GM19099 (cell line): ENCODE data around the gene PIK3R3.

ENCODE experiments used
- POLR2A ChIP-seq: IDR thresholded peaks from 3 replicates; pipeline ENCODE4 v1.6.1; 2011; ENCODE audit warnings: low read depth; ENCODE audit not compliant: insufficient read length; ENCODE audit errors: extremely low read depth

Gene PIK3R3

DNA sequence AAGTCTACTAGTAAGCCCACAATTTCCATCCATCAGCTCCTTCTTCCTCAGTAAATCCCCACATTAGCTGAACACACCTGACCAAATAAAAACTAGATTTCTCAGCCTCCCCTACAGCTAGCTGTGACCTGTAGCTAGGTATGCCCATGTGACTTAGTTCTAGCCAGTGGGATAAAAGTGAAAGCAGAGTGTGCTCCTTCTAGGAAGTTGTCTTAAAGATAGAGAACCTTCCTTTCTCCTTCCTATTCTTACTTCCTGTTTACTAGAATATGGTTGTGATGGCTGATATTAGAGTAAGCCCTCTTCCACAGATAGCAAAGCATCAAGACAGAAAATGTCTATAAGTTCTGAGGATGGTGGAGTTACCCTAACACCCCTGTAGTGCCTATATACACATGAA is 67.0 kb downstream of the PIK3R3 start:
- no peak for TF ChIP-seq POLR2A

DNA sequence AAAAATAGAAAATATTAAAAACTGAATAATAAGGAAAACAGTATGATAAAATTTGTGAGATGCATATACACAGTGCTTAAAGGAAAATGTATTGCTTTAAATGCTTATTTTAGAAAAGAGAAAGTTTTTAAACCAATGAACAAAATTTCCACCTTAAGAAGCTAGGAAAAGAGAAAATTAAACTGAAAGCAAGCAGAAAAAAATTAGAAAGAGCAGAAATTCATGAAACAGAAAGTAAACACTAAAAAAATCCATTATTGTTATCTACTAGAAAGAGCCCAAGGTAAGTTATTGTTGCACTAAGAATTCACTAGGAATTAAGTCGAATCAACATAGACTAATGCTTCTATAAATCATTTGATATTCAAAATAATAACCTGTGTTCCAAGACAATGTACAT is 67.7 kb downstream of the PIK3R3 start:
- TF ChIP-seq POLR2A: no peak

DNA sequence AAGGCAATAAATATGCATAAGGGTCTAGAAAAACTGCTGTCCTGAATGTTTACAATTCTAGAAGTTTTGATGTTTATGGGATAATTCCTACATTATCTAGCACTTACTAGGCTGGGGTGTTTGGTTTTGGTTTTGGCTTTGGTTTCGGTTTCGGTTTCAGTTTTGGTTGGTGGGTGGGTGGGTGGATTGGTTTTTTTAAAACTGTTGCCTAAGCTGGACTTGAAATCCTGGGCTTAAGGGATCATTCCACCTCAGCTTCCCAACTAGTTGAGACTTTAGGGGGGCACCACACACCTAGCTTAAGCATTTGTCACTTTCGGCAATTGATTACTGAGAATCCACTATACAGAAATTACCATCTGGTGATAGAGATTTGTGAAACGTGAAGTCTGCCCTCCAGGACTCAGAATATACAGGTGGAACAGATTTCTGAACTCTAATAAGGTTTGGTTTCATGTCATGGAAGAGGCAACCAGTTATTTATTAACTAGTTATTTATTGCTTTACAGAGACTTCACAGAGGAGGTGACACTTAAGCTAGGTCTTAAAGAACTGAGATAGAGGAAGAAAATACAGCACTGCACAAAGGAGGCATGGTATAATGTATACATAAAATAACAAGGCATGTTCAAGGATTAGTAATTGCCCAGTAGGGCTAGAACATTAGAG is 69.6 kb downstream of the PIK3R3 start:
- no peak for TF ChIP-seq POLR2A

DNA sequence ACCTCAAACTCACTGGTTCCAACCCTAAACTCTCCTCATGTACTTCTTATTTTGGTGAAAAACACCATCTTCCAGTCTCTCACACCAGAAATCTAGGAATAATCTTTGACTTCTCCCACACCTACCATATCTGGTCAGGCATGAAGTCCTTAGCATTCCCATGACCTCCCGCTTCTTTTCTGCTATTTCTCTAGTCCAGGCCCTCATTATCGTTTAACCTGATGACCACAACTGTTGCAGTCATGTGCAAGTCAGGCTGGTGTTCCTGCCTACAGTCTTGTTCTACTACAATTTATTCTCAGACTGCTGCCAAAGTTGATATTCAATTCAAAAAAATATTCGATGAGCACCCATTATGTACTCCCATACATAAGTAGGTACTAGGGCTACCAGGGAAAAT is 71.3 kb downstream of the PIK3R3 start:
- TF ChIP-seq POLR2A: no peak

DNA sequence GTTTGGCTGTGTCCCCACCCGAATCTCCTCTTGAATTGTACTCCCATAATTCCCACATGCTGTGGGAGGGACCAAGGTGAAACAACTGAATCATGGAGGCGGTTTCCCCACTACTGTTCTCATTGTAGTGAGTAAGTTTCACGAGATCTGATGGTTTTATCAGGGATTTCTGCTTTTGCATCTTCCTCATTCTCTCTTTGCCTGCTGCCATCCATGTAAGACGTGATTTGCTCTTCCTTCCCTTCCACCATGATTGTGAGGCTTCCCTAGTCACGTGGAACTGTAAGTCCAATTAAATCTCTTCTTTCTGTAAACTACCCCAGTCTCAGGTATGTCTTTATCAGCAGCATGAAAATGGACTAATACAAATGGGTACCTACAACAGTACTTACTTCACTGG is 73.5 kb downstream of the PIK3R3 start:
- no peak for TF ChIP-seq POLR2A

DNA sequence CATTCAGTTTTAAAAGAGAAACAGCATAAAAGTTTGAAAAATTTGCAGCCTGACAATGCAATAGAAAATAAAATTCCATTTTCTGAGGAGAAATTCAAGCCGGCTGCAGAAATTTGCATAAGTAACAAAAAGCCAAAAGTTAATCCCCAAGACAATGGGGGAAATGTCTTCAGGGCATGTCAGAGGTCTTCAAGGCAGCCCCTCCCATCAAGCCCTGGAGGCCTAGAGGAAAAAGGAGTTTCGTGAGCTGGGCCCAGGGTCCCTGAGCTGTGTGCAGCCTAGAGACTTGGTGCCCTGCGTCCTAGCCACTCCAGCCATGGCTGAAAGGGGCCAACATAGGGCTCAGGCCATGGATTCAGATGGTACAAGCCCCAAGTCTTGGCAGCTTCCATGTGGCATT is 74.6 kb downstream of the PIK3R3 start:
- TF ChIP-seq POLR2A: no peak

DNA sequence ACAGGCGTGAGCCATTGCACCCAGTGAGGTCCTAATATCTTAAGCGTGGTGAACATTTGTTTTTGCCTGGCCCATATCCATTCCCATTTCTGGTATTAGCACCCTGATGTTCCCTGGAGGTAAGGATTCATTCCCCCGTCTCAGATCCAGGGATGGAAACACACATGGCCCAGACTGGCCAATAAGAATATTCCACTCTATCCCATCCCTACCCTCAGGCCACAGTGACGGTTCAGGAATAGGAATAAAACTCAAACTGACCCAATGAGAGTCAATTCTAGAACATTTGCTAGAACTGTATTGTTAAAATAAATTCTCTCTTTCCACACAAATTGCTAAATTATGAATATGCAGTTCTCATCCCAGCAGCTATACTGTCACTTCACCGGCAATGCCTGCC is 76.1 kb downstream of the PIK3R3 start:
- no peak for TF ChIP-seq POLR2A

DNA sequence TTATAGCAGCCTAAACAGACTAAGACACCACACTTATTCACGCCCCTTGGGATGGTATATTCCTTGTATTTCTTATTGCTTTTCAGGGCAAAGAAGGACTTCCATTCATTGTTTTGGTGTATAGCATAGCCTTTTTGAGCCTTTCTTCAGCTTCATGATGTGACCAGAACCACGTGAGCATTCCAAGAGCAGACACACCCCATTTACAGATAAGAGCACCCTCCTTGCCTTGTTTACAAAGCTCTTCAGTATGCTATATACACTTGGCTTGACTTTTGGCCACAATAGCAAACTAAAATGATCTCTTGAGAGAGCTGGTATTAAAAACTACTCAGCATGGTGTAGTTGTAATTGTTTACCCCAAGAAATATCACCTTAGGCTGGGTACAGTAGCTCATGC is 78.7 kb downstream of the PIK3R3 start:
- TF ChIP-seq POLR2A: no peak

DNA sequence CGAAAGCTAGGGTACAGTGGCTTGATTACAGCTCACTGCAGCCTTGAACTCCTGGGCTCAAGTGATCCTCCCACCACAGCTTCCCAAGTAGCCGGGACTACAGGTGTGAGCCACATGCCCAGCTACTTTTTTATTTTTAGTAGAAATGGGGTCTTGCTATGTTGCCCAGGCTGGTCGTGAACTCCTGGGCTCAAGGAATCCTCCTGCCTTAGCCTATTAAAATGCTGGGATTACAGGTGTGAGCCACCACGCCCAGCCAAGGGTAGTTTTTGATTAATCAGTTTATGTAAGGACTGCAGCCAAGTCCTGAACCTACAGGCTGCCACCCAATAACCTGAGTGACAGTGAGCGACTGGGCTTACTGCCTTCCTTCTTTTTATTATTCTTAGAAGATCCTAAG is 88.3 kb downstream of the PIK3R3 start:
- TF ChIP-seq POLR2A: no peak

DNA sequence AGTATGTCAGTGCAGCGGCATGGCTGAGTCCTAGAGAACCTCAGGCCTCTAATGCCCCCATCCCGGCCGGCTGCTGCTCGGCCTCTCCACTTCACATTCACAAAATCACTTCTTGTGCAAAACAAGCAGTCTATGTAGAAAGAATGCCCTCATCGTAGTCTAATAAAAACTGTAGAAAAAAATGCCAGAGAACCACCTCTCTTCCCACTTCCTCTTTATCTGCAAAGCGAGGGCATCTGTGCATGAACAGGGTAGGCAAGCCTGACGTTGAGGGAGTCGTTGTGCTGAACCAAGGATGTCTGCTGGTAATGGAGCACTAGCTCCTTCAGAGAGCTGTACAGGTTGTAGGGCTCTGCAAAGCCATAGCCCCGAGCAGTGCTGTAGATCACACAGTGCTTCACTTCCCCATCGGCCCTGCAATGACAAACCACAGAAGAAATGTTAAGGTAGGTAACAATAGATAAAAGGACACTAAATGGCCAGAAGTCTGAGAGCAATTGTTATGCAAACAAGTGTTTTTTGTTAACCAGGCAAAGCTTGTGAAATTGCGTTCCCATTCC is 88.9 kb downstream of the PIK3R3 start:
- TF ChIP-seq POLR2A: no peak

DNA sequence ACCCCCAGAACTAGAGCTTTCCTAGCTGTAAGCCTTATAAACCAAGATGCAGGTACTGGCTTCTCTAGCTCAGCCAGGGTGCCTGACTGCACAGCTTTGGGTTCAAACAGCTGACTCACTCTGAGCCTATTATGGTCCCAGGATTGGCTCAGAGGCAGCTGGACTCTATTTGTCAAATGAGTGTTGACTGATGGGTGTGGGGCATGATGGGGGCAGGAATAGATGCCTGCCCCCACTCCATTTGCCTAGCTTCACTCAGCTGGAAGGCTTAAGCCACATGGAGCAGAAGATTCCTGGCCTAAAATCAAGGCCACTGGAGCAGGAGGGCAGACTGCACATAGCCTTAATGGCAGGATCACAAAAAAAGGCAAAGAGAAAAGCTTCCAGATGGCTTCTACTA is 90.5 kb downstream of the PIK3R3 start:
- no peak for TF ChIP-seq POLR2A

DNA sequence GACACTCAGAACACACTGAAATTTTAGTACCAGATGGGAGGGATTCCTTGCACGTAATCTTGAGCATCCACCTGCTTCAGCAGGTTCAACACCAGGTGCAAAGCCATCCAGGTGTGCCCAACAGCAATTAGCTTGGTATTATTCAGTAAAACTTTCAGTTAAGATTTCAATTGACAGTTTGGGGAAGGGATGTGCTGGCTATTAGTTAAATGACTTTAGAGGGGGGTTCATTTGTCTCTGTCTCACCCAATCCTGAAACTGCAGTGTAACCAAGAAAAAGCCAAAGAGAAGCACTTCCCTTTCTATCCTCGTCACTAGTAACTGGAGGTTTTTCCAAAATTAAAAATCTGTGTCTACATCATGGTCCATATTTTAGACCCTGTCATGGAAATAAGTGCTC is 90.9 kb downstream of the PIK3R3 start:
- TF ChIP-seq POLR2A: no peak

DNA sequence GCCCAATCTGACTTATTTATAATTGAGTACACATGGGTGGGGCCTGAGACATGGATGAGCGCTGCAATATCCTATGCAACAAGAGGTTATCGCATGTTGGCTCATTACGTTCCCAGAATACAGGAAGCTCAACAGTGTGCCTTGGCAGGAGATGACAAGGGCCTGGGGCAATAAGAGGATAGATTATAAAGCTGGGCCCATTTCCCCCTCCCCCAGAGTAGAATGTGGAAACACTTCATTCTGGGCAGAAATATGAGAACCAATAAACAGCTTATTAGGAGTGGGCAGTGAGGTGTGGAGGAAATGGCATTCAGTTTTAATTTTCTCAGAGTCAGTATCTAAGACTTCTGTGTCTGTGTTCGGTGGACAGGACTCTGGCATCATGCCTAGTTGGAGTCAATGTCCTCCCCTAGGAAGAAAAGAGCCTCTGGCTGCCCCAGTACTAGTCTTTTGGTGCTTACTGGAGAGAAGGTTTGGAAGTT is 92.8 kb downstream of the PIK3R3 start:
- TF ChIP-seq POLR2A: no peak

DNA sequence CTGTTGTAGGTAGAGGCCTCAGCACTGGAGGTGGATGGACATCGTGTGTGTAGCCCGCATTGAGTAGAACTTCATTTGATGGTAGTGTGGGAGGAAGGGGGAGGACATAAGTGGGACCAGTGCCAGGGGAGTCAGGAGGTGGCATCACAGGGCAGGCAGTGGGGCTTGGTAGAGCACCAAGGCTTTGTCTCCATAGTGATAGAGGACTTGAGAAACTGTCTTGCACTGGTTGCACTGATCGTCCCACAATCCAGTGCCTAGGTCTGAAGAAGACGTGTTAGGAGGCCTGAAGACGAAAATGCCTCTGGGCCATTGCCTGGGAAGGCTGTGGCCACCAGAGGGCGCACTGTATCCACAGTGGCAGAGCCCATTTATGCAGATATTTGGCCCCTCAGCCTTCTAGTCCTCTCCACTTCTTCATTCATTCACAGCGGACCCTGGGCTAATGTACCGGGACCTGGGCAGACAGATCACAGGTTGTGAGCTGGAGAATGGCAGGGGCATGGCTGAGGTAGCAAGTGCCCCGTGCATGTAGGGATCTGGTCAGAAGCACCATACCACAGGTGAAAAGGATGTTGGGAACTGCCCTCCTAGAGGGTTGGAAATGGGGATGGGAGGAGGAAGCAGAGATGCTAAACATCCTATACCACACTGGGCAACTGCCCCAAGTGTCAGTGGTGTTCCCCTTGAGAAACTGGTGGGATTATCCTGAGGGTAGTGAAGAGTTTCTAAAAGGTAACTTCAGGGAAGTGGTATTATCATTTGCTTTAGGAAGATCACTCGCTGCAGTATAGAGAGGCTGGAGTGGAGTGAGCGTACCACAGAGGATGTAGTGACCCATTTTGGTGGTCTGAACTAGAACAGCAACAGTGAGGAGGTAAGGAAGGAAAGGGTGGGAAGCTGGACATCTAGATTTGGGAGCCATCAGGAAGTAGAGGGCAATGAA is 95.3 kb downstream of the PIK3R3 start:
- TF ChIP-seq POLR2A: no peak

DNA sequence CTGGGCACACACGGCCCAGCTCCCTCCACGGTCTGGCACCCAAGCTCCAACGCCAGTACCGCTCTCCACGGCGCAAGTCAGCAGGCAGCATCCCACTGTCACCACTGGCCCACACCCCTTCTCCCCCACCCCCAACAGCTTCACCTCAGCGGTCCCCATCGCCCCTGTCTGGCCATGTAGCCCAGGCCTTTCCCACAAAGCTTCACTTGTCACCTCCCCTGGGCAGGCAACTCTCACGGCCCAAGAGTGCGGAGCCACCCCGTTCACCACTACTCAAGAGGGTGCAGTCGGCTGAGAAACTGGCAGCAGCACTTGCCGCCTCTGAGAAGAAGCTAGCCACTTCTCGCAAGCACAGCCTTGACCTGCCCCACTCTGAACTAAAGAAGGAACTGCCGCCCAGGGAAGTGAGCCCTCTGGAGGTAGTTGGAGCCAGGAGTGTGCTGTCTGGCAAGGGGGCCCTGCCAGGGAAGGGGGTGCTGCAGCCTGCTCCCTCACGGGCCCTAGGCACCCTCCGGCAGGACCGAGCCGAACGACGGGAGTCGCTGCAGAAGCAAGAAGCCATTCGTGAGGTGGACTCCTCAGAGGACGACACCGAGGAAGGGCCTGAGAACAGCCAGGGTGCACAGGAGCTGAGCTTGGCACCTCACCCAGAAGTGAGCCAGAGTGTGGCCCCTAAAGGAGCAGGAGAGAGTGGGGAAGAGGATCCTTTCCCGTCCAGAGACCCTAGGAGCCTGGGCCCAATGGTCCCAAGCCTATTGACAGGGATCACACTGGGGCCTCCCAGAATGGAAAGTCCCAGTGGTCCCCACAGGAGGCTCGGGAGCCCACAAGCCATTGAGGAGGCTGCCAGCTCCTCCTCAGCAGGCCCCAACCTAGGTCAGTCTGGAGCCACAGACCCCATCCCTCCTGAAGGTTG is 97.6 kb downstream of the PIK3R3 start:
- TF ChIP-seq POLR2A: no peak
